Ammon's horn (tissue), 1 donor: Measurements from ENCODE around the gene ARL8B.
"Not testable (repeated sequence)": the region's sequence is repeated elsewhere in the genome, so short reads cannot be mapped to it uniquely, and the experiment has no call there.

Experiments used
- DNase-seq: peaks from one replicate; pipeline ENCODE4 v3.0.0-alpha.2; 2016; ENCODE audit warnings: low spot score

The ARL8B gene

DNA sequence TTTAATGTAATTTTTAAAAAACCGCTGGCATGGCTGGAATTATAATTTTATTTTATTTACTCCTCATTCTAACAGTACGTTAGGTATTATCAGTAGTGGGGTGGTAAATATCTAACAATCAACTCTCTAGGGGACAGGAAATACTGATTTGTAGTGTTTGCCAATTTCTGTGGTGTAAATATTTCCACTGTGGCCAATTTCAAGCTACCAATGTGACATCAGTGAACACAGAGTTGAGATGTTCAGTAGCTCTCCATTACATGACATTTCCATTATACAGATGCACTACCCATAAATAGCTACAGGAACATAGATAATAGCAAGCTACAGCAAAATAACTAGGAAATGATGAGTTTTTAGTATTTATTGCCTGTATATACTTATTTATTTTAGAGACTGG is 10.0 kb upstream of the ARL8B start:
- no peak for DNase-seq

DNA sequence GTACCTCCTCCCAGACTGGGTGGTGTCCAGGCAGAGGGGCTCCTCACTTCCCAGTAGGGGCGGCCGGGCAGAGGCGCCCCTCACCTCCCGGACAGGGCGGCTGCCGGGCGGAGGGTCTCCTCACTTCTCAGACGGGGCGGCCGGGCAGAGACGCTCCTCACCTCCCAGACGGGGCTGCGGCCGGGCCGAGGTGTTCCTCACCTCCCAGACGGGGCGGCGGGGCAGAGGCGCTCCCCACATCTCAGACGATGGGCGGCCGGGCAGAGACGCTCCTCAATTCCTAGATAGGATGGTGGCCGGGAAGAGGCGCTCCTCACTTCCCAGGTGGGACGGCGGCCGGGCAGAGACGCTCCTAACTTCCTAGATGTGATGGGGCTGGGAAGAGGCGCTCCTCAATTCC is 8.4 kb upstream of the ARL8B start:
- DNase-seq, result not testable (repeated sequence)

DNA sequence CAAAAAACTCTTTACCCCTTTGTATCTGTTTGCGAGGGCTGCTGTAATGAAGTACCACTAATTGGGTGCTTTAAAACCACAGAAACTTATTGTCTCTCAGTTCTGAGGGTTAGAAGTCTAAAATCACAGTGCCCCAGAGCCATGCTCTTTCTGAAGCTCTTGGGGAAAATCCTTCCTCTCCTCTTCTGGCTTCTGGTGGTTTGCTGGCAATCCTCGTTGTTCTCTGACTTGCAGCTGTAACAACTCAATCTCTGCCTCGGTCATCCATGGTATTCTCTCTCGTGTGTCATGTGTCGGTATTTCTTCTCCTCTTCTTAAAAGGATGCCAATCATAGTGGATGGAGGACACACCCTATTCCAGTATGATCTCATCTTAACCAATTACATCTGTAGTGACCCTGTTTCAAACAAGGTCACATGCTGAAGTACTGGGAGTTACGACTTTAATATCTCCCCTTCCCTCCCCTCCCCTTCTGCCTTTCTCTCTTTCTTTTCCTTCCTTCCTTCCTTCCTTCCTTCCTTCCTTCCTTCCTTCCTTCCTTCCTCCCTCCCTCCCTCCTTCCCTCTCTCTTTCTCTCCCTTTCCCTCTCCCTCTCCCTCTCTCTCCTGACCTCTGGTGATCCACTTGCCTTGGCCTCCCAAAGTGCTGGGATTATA is 6.5 kb upstream of the ARL8B start:
- DNase-seq, result no peak

DNA sequence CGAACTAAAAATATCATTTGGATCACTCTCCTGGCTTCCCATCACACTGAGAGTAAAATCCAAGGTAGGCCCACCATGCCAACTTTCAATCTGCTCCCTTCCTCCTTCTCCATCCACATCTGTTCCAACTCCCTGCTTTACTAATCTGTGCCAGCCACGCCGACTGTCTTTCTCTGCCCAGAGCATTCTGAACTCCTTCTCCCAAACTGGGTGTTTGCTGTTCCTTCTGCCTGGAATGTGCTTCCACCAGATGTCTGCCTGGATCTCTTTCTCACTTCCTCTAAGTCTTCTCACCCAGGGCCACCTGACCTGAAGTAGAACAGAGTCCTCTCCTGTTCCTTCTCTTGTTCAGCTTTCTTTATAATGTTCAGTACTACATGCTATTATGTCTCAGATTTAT is 5.6 kb upstream of the ARL8B start:
- DNase-seq, result peak; percentile 11

DNA sequence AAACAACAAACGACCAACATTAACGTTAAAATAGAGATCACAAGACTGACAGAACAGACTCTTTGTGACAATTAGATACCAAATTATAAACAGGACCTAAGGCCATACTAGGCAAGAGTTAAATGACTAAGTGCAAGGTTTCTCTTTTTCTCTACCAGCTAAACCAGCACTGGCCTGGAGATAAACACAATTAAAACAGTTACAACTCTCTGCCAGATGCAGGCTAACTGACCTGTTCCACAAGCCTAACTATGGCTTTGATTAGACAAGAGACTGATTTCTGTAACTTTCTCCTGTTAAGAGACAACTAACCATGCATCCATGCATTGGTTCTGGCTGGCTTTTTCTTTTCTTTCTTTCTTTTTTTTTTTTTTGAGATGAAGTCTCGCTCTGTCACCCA is 1.6 kb upstream of the ARL8B start:
- DNase-seq, result no peak

DNA sequence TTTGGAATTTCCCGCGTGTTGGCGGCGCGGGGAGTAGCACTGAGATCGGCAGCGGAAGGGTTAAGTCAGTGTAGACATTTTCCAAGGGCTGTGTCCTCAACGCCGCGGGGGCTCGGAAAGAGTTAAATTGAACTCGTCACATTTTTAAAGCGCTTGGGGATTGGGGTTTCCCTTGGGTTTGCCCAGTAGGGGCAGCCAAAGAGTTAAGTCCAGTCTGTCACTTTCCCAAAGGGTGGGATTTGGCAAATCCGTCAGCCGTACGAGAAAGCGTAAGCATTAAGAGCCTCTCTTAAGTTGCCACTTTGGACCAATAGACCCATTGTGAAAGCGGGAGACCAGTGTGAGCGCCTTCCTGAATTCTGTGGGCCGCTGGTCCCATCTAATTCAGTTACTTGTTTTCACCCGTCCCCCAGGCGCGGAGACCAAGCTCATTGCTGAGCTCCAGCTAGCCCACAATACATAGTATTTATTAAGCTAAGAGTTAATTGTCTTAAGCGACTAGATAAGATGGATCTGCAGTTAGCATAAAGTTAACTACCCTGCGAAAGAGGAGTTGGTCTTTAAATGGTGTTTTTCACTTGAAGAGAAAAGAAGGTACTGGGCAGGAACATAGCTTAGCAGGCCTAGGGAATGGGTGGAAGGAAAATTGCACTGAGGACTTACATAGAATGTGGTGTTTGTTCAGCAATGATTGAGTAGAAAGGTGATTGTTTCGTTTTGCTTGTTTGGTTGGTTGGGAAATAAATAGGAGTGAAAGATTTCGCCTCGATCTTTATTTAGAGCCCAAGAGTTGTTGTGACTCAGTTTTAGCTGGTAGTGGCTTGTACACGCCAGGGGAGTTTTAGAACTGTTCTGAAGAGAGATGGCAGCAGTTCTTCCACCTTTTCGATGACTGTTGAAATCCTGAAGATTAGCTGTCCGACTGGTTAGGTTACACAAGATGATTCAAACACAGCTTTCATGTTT is 932 bp downstream of the ARL8B start:
- peak; percentile 68 for DNase-seq

DNA sequence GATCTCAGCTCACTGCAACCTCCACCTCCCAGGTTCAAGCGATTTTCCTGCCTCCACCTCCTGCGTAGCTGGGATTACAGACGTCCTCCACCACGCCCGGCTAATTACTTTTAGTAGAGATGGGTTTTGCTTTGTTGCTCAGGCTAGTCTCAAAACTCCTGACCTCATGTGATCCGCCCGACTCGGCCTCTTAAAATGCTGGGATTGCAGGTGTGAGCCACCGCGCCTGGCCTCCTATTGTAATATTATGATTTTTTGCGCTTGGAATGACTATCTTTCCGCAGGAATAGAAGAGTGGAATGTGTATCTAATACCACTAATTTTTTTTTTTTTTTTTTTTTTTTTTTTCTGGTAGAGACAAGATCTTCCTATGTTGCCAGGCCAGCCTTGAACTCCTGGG is 1.8 kb downstream of the ARL8B start:
- DNase-seq, result no peak

DNA sequence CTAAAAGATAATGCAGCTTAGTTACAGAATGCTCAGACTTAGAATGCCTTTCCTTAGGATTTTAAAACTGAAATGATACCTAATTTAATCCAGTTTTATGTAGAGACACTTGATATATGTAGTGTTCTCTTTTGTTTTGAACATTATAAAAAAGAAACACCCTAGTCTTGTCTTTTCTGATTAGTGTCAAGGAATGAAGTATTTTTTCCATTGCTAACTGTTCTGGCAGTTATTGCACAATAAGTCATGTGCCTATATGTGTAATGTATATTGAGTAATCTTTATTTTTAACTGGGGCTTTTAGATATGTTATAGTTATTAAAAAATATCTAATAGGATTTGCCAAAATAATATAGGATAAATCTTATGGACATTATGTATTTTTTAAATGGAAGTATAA is 4.5 kb downstream of the ARL8B start:
- DNase-seq, result no peak

DNA sequence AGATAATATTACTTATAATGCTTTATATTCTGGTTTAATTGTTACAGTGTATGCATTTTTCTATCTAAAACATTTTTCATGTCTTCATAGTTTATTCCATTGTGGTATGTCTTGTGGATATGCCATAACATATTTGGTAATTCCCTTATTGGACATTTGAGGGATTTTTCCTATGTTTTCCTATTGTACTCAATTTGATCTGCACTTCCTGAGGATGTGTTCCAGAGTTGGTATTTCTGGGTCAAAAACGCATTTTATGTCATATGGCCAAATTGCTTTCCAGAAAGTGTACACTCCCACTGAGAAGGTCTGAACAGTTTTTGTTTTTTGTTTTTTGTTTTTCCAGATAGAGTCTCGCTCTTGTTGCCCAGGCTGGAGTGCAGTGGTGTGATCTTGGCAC is 6.8 kb downstream of the ARL8B start:
- no peak for DNase-seq

DNA sequence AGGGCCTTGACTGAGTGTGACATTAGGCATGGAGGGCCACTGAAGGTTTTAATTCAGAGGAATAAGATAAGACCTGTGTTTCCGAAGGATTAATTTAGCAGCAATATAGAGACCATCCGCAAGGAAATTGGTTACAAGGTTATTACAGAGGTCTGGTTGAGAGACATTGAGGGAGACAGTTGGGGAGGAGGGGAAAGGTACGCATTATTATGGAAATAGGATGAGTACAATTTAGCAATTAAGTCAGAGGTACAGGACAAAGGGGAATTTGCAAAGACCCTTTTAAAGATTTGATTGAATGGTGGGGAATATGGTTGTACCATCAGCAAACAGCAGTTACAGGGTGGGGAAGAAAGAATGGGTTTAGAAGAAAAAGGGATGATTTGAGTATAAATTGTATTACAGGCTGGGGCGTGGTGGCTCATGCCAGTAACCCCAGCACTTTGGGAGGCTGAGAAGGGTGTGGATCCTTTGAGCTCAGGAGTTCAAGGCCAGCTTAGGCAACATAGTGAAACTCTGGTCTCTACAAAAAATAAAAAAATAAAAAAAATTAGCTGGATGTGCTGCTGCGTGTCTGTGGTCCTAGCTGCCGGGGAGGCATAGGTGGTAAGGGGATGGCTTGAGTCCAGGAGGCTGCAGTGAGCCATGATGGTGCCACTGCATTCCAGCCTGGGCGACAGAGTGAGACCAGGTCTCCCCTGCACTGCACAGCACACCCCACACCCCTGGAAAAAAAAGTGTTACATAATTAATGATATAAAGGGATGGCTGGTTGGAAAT is 11.3 kb downstream of the ARL8B start:
- no peak for DNase-seq

DNA sequence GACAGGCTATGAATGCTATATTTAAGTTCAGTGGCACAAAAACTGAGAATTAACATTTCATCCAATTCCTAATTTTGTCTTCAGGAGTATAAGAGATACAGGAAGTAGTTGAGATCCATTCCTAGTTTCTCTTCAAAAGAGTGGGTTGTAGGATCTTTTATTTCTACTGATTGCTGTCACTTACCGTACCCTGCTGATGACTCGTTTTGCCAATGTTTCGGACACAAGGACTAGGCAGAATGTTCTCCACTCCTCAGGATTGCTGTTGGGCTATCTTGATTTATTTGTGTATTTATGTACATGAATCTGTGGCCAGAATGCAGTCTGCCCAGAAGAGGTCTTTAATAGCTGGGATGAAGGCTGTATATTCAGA is 11.9 kb downstream of the ARL8B start:
- DNase-seq, result no peak

DNA sequence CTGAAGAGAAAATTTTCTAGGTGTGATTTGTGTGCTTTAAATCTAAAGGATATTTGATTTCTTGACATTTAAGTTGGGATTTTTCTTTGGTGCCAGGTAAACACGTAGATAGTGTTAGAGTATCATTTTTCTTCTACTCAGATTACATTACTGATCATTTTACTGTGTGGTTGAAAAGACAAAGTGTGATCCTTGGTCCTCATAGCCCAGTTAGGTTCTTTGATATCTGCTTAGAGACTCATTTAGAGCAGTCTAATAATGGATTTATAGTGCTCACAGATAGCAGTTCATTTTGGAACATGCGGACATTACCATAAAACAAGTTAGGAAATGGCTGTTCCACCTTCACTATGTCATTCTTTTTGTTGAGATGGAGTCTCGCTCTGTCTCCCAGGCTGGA is 12.4 kb downstream of the ARL8B start:
- DNase-seq, result no peak

DNA sequence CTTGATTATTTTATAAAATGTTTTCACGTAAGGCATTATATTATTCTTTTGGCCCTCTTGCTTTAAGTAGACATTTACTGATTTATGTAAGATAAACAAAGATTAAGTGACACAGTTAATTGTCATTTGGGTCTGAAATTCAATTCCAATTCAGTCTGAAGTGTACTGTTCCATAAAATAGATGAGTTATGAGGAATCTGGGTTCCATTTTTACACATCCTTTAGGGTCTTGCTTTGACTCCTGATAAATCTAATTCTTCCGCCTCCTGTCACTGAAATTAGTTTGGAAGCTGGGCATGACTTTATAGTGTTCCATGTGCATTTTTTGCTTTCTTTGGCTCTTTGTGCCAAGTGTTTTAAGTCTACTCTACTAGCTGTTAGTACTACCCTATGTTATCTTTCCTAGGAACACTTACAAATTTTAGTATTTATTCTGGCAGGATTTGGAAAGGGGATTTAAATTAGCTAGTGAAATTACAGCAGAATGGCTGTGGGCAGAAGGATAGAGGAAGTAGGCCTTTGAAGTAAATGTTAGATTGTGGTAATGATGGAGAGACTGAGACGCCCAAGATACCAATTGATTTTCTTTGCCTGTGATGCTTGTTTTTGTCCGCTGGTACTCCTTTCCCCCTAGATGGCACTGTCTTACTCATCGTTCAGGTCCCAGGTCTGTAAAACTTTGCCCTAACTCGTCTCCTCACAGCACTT is 14.3 kb downstream of the ARL8B start:
- peak; percentile 36 for DNase-seq

DNA sequence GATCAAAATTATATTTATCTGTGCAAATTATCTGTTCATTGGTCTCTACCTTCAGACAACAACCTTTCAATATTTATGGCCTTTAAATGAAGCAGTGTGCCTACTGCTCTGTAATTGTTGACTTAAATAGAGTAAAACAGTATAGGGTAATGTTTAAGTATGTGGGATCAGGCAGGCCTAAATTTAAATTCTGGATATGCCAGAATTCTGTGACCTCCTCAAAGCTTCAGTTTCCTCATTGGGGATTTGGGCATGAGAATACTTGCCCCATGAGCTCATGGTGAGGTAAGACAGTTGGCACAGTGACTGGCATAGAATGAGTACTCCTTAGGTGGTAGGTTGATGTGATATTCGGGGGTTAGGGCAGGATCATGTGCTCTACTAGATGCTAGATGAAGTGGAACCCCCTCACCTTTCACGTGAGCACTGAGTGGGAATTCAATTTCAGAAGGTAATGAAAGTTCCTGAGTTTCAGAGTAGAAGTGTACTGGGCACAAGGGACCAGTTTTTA is 14.9 kb downstream of the ARL8B start:
- DNase-seq, result no peak

DNA sequence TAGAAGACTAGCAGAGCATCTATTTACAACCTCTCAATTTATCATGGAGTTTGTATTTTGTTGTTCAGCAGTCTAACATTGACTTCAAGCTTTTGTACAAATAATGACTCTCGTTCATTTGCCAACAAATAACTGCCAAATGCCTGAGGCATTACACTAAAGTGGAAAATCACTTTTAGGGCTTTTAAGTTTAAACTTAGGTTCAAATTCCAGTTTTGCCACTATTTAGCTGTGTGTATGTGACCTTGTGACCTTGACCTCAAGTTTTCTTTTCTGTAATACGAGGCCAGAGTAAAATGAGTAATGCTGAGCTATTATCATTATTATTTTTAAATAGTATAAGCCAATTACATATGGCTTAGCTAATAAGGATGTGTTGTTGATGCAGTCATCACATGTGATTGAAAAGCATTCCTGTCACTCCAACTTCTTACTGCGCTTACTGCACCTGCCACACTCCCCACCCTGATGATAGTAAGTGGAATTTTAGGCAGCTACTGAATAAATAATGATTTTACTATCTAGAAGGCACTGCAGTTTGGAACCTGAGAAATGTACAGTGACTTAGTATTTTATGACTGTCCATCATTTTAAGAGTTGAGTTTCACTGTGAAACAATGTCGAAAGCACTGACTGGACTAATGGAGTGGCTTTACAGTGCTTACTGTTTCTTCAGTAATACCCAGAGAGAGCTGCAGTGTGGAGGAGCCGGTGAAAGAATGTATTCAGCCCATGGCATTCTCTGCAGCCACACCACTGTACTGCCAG is 16.3 kb downstream of the ARL8B start:
- peak; percentile 17 for DNase-seq

DNA sequence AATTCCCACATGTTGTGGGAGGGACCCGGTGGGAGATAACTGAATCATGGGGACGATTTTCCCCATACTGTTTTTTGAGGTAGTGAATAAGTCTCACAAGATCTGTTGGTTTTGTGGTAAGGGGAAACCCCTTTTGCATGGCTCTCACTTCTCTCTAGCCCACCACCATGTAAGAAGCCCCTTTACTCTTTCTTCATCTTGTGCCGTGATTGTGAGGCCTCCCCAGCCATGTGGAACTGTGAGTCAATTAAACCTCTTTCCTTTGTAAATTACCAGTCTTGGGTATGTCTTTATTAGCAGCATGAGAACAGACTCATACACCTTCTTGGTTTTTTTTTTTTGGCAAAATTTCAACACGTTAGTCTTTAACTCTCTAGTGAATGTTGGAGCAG is 18.1 kb downstream of the ARL8B start:
- no peak for DNase-seq

DNA sequence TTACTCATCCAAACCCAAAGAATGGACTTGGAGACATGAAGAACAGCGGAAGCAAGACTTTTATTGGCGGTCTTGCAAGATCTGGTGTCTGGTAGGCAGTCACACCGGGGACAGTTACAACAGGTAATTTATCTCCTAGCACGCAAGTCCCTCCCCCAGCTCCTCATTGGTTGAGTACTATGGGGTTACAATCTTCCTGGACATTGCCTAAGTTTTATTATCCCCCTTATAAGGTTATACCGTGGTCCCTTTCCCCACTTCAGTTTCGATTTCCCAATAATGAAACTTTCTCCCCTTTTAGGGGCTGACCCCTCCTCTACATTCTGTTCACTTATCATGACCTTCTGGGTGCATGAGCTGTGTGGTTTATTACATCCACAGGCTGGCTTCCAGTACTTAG is 18.7 kb downstream of the ARL8B start:
- no peak for DNase-seq

DNA sequence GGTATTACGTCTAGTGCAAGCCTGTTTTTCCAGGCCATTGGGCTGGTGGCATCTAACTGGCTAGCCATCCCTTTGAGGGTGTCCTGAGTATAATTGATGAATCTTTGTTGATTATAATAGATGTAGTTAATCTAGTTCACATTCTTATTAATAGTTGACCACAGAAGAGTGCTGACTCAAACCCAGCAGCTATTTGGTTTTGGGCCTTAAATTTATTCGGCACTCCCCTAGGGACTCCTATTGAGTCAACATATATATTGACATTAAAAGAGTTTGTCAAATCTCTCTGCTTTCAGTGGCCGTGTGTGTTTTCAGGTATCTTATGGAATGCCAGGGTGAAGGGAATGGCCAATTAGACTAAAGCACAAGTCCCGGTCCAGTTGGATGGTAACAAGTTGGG is 19.7 kb downstream of the ARL8B start:
- DNase-seq, result no peak

DNA sequence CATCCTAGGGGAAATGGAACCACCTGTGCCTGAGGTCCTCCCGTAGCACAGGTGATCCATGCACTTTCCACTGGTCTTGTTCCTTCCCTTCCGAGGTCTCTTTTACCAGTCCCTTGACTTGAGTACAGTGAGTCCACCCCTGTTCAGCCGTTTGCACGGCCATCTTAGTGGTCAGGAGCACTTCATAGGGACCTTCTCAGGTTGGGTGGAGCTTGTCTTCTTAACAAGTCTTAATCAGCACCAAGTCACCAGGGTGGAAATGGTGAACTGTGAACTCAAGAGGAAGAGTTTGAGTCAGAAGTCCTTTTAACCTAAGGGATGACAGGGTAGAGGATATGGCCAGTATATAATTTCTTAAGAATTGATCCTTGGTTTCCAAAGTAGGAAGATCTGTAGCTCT is 21.4 kb downstream of the ARL8B start:
- no peak for DNase-seq

DNA sequence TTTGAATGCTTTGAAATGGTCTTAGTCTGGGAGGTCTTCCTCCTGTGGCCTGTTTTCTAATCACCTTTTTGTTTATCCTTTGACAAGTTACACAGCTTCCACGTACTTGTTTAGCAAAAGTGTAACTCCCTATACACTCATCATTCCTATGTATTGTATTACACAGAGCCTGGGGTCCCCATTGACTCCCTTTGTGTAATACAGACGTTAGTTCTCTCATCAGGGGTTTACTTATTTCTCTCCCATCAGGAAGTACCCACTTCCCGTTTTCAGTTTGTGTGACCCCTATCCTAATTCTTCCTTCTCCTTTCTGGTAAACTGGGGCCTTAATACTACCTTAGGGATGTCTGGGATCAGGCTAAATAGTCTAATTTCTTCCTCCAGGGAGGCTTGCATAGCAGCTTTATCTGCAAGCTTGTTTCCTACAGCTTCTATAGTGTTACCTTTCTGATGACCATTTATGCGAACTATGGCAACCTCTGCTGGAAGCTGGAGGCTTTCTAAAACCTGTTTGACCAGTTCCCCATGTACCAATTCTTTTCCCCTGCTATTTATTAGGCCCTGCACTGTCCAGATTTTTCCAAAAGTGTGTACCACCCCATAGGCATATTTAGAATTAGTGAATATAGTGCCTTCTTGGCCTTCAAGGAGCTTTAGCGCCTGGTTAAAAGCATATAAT is 22.4 kb downstream of the ARL8B start:
- peak; percentile 31 for DNase-seq

DNA sequence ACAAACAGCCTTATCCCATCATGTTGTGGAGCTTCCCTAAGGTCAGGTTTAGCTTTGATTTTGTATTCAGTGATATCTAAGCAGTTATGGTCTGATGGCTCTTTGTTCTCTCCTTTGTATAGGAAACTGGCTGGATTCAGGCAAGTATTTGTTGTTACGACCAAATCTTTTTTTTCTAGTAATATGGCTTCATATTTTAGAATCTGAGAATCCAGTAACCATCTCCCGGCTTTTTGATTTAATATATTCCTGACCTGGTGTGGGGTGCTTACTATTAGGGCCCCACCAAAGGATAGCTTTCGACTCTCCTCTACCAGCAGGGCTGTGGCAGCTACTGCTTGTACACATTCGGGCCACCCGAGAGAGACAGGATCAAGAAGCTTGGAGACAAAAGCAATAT is 23.0 kb downstream of the ARL8B start:
- DNase-seq, result no peak
